Activated T-helper 9 cell treated with anti-CD3 and anti-CD28 coated beads, Interleukin-2, amount 50 U/mL, for 16 hours (primary cell): ENCODE data around the gene AAR2.

Source experiments
- DNase-seq: peaks from one replicate; pipeline ENCODE4 v3.0.0-alpha.2; 2020; ENCODE audit warnings: low read depth

Gene AAR2

GRCh38 chr20:36279776-36280175 lies 43.5 kb downstream of the AAR2 start:
- no peak for DNase-seq

- DNase-seq: no peak
Measured at GRCh38 chr20:36281785-36282380, 45.6 kb downstream of the AAR2 start.

- DNase-seq: no peak
Measured at GRCh38 chr20:36284751-36285150, 48.5 kb downstream of the AAR2 start.

- no peak for DNase-seq
Measured at GRCh38 chr20:36285746-36286447, 49.6 kb downstream of the AAR2 start.

GRCh38 chr20:36297656-36298055 lies 61.4 kb downstream of the AAR2 start:
- no peak for DNase-seq

GRCh38 chr20:36298061-36298460 lies 61.8 kb downstream of the AAR2 start:
- DNase-seq: no peak

- no peak for DNase-seq
Measured at GRCh38 chr20:36298795-36299339, 62.6 kb downstream of the AAR2 start.

GRCh38 chr20:36299459-36299858 lies 63.2 kb downstream of the AAR2 start:
- no peak for DNase-seq

GRCh38 chr20:36301359-36302119 lies 65.3 kb downstream of the AAR2 start:
- DNase-seq: no peak

GRCh38 chr20:36303020-36303595 lies 66.8 kb downstream of the AAR2 start:
- DNase-seq: no peak

GRCh38 chr20:36303831-36304230 lies 67.6 kb downstream of the AAR2 start:
- no peak for DNase-seq

- no peak for DNase-seq
Measured at GRCh38 chr20:36304786-36305495, 68.7 kb downstream of the AAR2 start.

- no peak for DNase-seq
Measured at GRCh38 chr20:36305602-36306551, 69.6 kb downstream of the AAR2 start, which contains the start of gene DLGAP4. Gene DLGAP4, plus strand, starts transcription at chr20:36306339. Its CDS starts 125,379 bp downstream, at chr20:36431718.
